ENCODE data around the gene TENM3.
A peak's percentile ranks its signal among the peaks of the same experiment; 100 is the strongest.

TENM3 gene

DNA sequence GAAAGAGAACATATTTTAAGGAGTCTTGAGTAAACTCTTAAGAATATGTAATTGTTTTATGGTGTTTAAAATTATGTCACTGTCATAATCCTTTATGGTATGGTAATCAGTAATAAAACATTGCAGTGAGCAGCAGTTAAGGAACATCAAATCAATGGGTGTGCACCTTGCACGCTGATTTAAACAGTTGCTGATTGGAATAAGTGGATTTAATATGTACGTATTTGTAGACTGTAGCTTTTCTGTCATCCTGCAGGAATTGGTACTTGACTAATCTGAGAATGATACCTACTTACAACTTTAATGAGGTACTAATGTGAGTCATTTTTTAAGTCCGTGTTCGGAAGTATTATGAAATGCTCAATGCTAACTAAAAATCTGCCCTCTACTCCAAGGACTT is 461.7 kb downstream of the TENM3 start:
- DNase-seq = no peak

DNA sequence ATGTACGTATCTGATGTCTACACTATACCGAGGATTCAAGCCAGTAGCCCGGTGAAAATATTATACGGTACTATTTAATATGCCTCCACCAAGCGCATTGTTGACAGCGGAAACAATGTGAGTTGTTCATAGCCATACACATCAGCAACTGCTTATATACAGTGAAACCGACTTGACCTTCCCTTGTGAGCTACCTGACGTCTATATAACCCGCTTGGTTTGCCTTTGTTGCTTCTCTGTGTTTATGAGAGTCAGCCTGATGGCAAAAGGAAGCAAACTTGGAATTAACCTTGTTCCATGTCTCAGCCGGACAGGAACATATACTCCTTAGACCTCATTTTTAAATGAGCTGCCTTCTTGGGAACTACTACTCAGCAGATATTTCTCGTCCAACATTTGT is 462.2 kb downstream of the TENM3 start:
- DNase-seq = no peak

DNA sequence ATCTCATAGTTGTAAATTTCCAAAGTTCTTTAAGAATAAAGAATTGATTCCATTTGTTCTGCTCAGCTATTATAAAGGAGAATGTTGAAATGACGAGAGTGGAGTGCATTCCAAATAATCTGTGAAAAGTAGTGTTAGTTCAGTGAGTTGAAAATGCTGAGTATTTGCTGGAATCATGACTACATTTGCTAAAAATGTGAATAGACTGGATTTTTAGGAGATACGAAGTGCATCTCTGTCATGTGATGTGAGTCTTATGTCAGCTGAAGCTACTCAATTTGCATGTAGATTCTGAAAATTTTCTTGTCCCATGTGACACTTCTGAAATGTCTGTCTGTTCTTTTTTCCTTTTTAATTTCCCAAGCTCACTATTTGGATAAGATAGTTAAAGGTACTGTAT is 468.0 kb downstream of the TENM3 start:
- DNase-seq = no peak

DNA sequence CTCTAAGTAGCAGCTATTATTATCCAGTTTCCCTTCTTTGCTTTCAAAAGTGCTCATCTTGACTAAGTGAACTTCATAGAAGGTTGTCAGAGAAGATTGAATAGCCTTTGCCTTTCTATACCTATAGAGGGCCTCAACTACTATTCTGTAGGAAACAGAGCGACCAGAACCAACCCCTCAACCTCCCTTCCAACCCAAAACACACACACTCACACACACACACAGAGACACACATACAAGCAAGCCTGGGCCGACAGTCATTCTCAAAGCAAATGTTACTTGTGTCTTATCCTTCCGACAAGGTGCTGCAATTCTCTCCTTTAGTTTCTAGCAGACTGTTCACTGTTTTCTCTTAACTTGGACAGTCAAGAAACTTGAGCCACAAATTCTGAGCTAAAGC is 472.3 kb downstream of the TENM3 start:
- DNase-seq = no peak

DNA sequence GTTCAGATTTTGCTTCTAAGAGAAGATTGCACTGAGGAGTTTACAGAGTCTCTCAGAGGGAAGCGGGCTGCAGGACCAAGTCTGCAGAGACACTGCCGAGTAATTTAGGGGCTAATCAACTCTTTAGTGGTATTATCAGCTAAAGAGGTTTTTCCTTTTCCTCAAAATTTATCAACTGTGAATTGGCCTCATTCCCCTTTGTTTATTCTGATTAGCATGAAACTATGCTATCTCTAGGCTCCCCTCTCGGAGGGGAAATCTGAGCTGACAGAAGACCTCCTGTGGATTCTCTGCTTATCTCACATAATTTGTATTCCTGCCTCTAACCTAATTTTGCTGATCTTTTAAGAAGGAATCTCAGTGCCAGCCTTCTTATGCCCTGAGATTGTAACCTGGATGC is 473.0 kb downstream of the TENM3 start:
- DNase-seq = no peak

DNA sequence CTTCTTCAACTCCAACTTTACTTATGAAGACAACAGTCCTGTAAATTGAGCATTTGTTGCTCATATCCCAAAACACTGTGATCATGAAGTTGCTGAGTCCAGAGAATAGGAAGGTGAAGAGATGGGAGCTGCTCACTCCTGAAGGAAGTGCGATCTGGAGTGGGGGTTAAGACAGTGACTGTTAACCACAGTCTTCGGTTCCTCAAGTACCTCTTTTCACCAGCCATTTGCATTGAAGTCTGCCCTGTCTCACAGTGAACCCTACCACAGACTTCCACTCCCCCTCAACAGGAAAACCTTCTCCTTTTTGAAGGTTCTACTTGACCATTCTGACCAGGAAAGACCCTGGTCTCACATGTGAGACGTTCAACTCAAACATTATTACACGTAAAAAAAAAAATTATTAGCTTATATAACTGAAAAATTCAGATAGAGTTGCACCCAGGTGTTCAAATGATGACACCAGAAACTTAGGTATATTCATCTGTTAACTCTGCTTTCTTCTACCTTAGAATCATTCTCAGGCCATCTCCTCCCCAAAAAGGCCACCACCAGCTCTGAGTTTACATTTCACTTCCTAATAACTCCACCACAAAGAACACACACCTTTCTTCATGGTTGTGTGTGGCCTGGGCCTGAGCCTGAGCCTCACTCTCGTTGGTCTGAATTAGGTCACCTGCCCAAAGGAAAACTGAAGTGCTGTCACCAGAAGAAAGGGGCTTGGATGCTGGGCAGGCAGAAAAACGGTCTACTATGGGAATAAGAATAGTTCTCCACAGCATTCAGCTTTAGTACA is 474.8 kb downstream of the TENM3 start:
- DNase-seq = no peak

DNA sequence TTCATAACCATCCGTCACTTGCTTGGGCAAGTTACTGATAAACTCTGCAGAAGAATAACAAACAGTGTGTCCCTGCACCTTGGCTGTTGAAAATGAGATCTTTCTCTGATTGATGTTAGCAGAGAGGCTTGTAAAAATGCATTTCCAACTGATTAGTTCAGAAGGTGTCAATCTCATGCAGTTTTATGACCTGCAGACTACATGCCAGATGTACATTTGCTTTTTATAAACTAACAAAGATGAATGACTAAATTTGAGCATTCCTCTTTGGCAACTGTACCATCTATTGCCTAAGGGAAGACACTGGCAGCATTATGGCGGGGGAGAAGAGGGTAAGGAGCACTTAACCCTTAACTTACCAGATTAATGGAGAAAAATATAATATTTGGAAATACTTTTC is 481.2 kb downstream of the TENM3 start:
- DNase-seq = no peak

DNA sequence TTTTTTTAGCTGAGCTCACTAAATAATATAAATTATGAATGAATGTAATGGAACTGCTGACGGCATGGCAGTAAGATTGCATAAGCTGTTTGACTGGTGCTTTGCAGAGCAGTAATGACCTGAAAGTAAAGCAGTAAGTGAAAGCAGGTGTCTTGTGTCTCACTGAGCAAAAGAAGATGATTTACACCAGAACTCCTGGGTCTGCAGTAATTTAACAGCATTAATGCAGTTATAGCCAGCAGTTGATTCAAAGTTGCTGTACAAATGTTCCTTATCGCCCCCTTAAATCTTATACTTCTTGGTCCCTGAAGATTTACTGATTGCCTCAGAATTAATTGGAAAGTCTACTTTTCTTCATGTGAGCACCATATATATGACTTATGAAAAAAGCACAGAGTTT is 486.3 kb downstream of the TENM3 start:
- DNase-seq = no peak

DNA sequence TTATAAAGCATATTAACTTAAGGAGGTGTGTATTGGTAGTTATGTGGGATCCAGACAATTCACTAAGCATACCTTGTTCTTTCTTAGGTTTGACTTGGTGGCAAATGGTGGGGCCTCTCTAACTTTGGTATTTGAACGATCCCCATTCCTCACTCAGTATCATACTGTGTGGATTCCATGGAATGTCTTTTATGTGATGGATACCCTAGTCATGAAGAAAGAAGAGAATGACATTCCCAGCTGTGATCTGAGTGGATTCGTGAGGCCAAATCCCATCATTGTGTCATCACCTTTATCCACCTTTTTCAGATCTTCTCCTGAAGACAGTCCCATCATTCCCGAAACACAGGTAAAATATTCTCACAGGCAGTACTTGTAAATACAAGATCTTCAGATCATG is 487.6 kb downstream of the TENM3 start:
- DNase-seq = no peak

DNA sequence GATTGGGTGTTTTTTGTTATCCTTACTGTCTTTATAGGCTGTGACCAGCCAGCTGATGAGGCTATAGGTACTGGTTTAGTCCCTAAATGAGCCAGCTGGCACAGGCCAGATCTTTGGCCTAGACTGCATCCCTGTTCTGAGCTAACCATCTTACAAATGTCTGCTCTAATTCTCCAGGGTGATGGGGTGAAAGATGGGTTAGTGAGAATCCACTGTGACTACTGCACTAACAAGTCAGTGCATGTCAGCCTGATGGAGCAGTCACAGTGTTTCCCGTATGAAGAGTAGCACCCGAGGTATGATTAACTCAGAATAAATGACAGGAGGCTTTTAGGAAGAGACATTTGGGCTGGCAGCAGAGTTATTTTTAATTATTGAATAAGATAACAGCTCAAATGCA is 493.0 kb downstream of the TENM3 start:
- no peak for DNase-seq

DNA sequence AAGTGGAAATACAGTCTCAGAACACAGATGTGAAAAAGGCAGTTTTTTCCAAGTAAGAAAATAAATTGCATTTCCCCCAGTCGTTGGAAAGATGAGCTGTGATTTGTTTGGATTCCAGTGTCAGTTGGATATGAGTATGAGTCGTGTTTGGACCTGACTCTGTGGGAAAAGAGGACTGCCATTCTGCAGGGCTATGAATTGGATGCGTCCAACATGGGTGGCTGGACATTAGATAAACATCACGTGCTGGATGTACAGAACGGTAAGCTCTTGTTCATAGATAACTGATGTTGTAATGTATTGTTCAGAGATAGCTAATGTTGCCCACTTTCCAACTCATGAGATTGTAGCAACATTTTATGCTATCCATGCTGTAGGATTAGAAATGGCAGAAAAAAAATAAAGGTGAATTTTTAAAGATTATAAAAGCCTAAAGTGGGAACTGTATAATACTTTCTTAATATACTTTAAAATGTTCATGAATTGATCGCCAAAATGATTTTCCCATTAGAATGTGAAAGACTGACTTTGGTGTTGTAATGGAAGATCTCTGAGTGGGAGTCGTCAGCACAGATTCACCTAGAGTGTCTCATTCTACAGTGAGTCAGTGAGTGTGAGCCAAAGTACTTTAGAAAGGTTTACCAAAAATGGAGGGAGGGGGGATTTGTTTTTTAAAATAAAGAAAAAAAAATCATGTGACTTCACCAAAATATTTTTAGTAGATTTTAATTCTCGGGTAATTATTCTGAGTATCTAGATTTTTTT is 495.3 kb downstream of the TENM3 start:
- no peak for DNase-seq

DNA sequence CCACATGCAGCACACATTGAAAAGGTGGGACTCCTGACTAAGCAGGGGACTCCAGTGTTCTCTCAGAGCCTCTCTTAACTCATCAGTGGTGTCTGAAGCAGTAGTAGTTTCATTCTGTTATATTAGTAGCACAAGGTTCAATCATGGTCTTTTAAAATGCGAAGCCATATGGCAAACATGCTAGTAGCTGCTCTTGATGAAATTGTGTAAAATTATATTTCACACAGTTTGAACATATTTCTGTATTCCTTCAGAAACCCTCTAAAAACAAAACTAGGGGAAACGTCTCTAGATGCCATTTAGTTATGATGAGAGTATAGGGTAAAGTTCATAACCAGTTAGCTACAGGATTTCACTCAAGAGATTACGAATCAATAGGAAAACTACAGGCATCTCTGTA is 497.1 kb downstream of the TENM3 start:
- no peak for DNase-seq

DNA sequence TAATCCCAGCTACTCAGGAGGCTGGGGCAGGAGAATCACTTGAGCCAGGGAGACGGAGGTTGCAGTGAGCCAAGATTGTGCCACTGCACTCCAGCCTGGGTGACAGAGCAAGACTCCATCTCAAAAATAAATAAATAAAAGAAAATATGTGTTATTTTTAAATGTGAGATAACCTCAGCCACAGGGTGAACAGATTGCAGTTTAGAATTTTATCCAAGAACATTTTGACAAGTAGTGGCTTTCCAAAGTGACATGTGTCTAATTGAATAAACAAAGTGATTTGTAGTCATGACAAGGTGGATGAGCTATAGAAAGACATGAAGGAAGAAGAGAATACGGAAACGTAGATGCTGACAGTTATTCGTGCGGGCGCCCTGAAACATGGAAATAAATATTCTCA is 497.9 kb downstream of the TENM3 start:
- DNase-seq = no peak

DNA sequence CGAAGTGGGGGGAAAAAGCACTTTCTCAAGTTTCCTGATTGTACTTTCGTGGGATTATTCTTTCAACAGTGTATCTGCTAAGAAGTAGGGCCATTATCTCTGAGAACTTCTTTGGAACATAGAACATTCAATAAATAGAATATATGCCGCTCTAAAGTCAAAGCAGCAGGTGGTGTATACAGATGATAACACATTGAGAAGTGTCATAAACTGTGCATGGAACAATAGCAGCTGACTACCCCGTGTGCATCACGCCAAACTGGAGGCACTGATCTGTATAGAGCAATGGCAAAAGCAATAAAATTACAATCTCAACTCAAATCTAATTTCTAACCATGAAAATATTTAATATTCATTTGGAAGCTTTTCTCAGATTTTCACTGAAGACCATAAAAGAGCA is 498.7 kb downstream of the TENM3 start:
- no peak for DNase-seq

DNA sequence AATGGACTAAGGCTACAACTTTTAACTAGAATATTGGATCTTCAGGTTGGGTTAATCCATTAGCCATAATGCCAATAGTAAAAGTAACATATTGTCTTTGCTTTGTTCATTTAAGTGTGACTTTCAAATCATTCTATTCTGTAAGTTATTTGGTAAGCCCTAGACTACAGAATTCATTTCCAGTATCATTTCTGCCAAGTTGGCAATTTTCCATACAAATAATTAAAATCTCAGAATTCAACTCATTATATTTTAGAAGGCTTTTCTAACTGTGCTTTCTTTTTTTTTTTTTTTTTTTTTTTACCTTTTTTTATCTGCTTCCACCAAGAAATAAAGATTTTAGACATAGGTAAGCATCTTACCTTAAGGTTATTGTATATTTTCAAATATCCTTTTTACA is 500.6 kb downstream of the TENM3 start:
- DNase-seq = no peak

DNA sequence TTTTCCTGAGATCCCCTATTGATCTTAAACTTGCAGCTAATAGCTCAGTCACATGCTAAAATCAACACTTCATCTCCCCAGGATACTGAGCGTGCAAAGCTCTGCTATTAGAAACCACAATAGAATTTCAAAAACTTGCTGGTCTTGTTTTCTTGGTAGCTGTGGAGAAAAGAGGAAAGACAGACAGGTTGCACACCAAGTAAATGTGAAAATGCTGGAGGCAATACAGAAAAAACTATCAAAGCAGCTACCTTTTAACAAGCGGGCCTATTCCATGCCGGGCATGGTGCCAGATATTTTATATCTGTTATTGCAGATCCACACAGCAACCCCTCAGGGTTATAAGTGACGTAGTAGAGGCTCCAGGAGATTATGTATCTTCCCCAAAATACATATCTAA is 502.0 kb downstream of the TENM3 start:
- peak; percentile 88 for DNase-seq

DNA sequence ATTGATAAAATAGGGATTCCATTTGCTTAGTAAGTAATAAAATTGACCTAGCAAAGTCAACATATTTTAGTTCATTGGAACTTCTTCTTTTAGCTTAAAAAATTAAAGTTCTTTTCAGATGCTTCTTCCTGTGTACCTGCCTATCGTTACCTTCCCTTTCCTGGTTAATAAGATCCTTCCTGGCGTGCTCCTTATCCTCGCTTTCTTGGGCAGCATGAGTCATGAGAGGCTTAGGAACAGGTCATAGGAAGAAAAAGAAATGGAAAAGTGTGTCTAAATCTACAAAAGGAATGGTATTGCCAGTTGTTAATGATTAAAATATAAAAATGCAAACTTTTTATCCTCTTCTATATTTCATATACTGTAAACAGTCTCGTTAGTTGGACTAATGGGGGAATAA is 503.7 kb downstream of the TENM3 start:
- no peak for DNase-seq

DNA sequence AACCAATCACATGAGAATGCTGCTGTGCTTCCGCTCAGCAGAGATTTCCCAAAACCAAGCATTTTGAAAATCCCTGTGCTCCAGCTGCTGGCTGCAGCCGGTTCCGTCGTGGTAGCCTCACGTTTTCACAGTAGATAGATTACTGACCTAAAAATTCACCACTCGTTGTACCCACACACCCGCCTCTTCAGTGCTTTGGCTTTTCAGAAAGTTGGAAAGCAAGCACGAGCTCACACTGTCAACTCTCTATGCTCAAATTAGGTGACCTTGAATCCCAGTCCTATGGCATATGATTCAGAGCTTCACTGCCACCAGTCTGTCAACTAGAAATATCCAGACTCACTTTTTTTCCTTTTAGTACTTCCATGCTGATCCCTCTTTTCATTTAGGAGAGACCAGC is 505.1 kb downstream of the TENM3 start:
- DNase-seq = no peak

DNA sequence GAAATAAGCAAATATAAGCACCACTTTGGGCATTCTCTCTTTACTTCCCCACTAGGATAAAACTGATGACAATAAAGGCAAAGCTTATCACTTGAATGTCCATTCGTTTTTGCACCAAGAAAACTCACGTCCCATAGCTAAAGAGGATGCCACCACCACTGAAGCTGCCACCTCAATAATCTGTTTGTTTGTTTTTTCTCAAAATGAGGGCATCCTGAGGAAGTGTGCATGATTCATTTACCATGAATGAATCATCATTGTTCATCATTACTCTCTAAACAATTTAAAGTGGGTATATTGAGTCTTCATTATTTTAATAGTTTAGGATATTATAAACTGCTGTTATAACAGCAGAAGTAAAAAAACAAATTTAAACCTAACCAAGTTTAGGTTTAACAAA is 505.7 kb downstream of the TENM3 start:
- DNase-seq = no peak

DNA sequence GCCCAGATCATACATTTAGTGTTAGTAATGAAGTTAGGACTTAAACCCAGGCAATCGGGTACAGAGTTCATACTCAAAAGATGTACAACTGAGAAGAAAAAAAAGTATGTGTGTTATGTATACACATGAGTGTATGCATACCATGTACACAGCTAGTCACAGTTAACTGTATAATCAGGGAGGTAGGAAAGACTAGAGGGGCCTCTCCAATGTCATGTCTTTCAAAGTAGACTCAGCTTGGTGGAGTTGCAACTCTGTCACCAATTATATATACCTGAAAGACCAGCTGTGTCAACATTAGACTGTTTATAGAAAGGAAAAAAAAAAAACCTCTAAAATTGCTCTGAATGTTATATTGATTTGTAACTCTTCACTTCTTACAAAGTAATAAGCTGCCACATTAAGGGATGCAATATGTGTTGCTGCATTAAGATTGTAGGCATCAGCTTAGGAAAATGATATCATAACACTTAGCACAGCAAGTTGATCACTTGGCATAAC is 506.5 kb downstream of the TENM3 start:
- DNase-seq = no peak

DNA sequence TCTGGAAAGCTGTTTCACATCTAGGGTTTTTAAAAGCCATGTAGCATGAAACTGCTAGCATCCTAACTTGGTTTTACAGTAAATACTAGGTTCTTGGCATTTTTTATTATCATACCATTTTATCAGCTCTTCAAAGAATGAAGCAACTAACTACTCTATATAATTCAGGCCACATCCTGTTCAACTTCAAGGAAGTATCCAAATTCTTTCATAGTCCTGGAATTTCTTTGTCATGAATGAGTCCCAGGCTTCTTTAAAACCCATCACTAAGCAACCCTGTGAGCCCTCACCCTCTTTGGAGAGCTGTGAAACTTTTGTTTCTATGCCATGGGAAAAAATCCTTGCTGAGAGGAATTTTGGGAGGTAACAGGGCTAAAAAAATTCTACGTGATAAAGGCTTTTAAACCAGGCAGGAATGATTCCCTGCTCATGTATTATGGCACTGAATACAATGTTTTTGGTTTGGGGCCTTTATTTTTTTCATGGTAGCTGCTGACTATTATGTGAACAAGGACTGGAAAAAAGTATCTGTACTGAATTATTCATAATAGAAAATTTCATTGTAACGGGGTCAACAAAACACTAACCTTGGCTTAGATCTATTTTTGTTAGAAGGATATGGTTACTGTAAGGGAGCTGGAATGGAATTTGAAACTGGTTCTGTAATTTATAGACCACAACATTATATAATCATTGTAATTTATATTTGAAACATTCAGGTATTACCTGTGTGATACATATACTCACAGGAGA is 509.1 kb downstream of the TENM3 start:
- DNase-seq = no peak

DNA sequence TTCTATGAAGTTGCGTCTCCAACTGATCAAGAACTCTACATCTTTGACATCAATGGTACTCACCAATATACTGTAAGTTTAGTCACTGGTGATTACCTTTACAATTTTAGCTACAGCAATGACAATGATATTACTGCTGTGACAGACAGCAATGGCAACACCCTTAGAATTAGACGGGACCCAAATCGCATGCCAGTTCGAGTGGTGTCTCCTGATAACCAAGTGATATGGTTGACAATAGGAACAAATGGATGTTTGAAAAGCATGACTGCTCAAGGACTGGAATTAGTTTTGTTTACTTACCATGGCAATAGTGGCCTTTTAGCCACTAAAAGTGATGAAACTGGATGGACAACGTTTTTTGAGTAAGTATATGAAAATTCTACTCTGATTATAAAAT is 511.7 kb downstream of the TENM3 start:
- no peak for DNase-seq

DNA sequence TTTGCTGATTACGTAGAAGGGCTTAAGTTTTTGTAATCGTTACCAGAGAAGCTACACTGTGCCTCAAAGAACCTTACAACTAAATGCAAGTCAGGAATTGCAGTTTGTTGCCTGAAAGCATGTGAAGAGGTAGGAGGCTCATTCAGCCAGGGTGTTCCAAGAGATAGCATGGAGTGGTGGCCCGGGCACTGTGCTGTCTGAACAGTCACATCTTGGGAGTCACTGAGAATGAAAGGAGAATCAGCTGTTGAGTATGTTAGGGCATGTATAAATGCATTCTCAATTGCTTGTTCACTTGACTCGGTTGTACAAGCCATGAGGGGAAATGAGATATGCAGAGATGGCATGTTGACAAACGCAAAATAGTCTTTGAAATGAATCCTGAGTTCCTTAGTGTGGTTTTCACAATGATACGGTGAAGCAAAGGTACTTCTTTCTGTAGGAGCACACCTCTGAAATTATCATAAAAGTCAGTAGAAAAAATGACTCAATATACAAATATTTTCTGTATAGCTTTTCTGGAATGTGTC is 513.0 kb downstream of the TENM3 start:
- no peak for DNase-seq

DNA sequence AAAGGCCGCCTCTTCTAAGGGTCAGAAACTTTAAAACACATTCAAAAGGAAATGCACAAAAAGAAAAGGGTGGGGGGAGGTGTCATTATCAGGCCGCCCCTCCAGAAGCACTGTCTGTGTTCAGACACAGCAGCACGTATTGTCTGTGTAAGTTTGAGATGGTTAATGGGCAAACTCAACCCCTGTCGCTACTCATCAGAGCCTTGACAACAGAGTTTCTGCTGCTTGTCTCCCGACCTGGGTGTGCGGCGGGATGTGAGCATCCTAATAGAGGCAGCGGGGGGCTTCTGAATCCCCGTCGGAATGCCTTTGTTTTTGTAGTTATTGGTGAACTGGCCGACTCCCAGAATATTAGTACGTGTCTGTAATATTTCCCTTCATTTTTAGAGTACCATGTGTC is 515.1 kb downstream of the TENM3 start:
- no peak for DNase-seq
